AG10803 (cell line): ENCODE results near the gene SRGAP3.

ENCODE experiments used
- DNase-seq: peaks from one replicate; pipeline ENCODE4 v3.0.0; 2010; ENCODE audit warnings: low read depth
- H3K4me3 ChIP-seq: 2 replicates; pipeline ENCODE4 v1.5.1; 2011; ENCODE audit warnings: mild to moderate bottlenecking, low read length, control low read depth
- CTCF ChIP-seq: conservative IDR thresholded peaks from 2 replicates; pipeline ENCODE4 v1.5.1; 2011; ENCODE audit warnings: mild to moderate bottlenecking, low read length, control low read depth, inconsistent platforms

Gene SRGAP3

GRCh38 chr3:9019259-9019961, 230.0 kb downstream of the SRGAP3 start:
- no peak for TF ChIP-seq CTCF
- DNase-seq = no peak
- no peak overlapping the region for H3K4me3 ChIP-seq

- no peak for DNase-seq
- TF ChIP-seq CTCF = no peak
- no peak overlapping the region for H3K4me3 ChIP-seq
These were observed 234.2 kb downstream of the SRGAP3 start for GRCh38 chr3:9015250-9015649.

GRCh38 chr3:9013782-9014563, 235.5 kb downstream of the SRGAP3 start:
- peak; percentile 11 for DNase-seq
- no peak overlapping the region for H3K4me3 ChIP-seq
- TF ChIP-seq CTCF = peak; percentile 27

GRCh38 chr3:9012521-9012920, 236.9 kb downstream of the SRGAP3 start:
- no peak overlapping the region for H3K4me3 ChIP-seq
- TF ChIP-seq CTCF = no peak
- DNase-seq = no peak

- DNase-seq = no peak
- no peak overlapping the region for H3K4me3 ChIP-seq
- TF ChIP-seq CTCF = no peak
These were observed 239.4 kb downstream of the SRGAP3 start for GRCh38 chr3:9009976-9010545.

GRCh38 chr3:9008550-9009255, 240.7 kb downstream of the SRGAP3 start:
- no peak for TF ChIP-seq CTCF
- no peak overlapping the region for H3K4me3 ChIP-seq
- DNase-seq = peak; percentile 37
